A673 (cell line): ENCODE results near the gene CFAP20DC. TPM values are rescaled to one million over a fixed set of nuclear protein-coding genes. Genes with fewer than 3 reads are reported as not detected.

Experiments used
- BruUV-seq: library from RNA; stranded (reverse); fragments of 400-500 nt; replicated peaks from 2 replicates; lab custom pipeline; 2021; lab: Mats Ljungman, UMichigan
- CTCF ChIA-PET: fragments of 300-600 bp; sonication (Branson Sonifier 250); formaldehyde crosslinking; loops from one replicate; lab custom pipeline; 2022; ENCODE audit warnings: antibody characterized with exemption; lab: Charles Lee
- POLR2A ChIA-PET: fragments of 300-600 bp; sonication (Branson Sonifier 250); formaldehyde crosslinking; loops from one replicate; lab custom pipeline; 2022; ENCODE audit warnings: antibody characterized with exemption; ENCODE audit not compliant: low non-redundant PET; lab: Charles Lee
- DNase-seq: peaks from one replicate; pipeline ENCODE4 v3.0.0-alpha.2; 2015; ENCODE audit warnings: low spot score
- H3K27ac ChIP-seq: fragments of 200-600 bp; sonication (generic); 2 replicates; pipeline ENCODE4 v1.5.1; 2016; ENCODE audit warnings: mixed run types, low read depth, mild to moderate bottlenecking, mixed read lengths, antibody characterized with exemption, low read length; ENCODE audit not compliant: poor library complexity, severe bottlenecking
- H3K27me3 ChIP-seq: fragments of 200-600 bp; sonication (generic); replicated peaks from 2 replicates; pipeline ENCODE4 v1.6.1; 2017; ENCODE audit warnings: mixed run types, low read depth, mild to moderate bottlenecking, mixed read lengths, antibody characterized with exemption, low read length; ENCODE audit not compliant: insufficient read depth, poor library complexity
- H3K36me3 ChIP-seq: fragments of 200-600 bp; sonication (generic); 2 replicates; pipeline ENCODE4 v1.6.1; 2016; ENCODE audit warnings: mixed run types, mild to moderate bottlenecking, mixed read lengths, antibody characterized with exemption, low read length; ENCODE audit not compliant: insufficient read depth, poor library complexity, severe bottlenecking
- H3K4me1 ChIP-seq: fragments of 200-600 bp; sonication (generic); 2 replicates; pipeline ENCODE4 v1.6.1; 2017; ENCODE audit warnings: mixed run types, mild to moderate bottlenecking, mixed read lengths, antibody characterized with exemption, low read length; ENCODE audit not compliant: insufficient read depth, poor library complexity, severe bottlenecking
- H3K4me3 ChIP-seq: fragments of 200-600 bp; sonication (generic); 2 replicates; pipeline ENCODE4 v1.5.1; 2016; ENCODE audit warnings: low read depth, mixed run types, mild to moderate bottlenecking, mixed read lengths, low read length; ENCODE audit not compliant: poor library complexity, severe bottlenecking
- H3K9me3 ChIP-seq: fragments of 200-600 bp; sonication (generic); 2 replicates; pipeline ENCODE4 v1.6.1; 2016; ENCODE audit warnings: mixed run types, low read depth, mild to moderate bottlenecking, mixed read lengths, antibody characterized with exemption, low read length; ENCODE audit not compliant: poor library complexity, severe bottlenecking
- EZH2 ChIP-seq: fragments of 200-600 bp; sonication (generic); IDR thresholded peaks from 2 replicates; pipeline ENCODE4 v1.6.1; 2017; ENCODE audit warnings: borderline replicate concordance, low read depth, mild to moderate bottlenecking, mixed read lengths, antibody characterized with exemption, low read length; ENCODE audit not compliant: poor library complexity, severe bottlenecking
- intact Hi-C: fragments of 100-400 bp; cut with micrococcal nuclease; formaldehyde crosslinking; loops from one replicate; pipeline ENCODE4 v1.10.0; 2022; ENCODE audit not compliant: unreplicated experiment
- total RNA-seq: library from RNA; stranded (reverse); gene quantifications from 2 replicates; pipeline ENCODE4 v1.2.3, GENCODE V29; 2021
- TF ChIP-seq, protein P1 (sequence below): fragments of 300-800, 200-600 bp; sonication (generic); conservative IDR thresholded peaks from 2 replicates; pipeline ENCODE4 v1.5.1; 2017; ENCODE audit warnings: low read depth, mild to moderate bottlenecking, antibody characterized with exemption, low read length, moderate library complexity, mixed read lengths

Gene CFAP20DC
- total RNA-seq, 1 experiment from 2014 or later: 1.3 TPM

DNA sequence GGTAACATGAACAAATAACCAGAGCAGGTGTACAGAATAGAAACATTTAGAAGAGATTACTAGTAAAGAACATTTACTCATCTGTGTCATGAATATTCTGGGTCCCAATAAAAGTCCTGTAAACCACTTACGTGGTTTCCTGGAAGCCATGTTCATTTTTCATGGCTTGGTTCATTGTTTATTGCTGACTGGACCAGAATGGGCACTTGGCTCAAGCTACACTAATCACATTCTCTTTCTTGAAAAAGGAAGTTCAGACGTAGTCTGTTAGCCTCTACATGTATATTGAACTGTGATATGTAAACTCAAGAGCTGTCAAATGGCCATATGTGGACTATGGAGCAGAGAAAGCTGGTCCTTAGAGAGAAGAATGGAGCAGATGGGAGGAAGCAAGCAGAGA, 244.9 kb downstream of the CFAP20DC start:
- no peak overlapping the region for H3K4me3 ChIP-seq
- intact Hi-C loops: no loop called here
- H3K36me3 ChIP-seq: no peaks in the 10 kb centered on the region
- no TSS peak for BruUV-seq
- H3K27ac ChIP-seq: no peak overlapping the region
- DNase-seq: no peak
- H3K9me3 ChIP-seq: no peaks in the 10 kb centered on the region
- H3K4me1 ChIP-seq: no peaks in the 10 kb centered on the region
- H3K27me3 ChIP-seq: peaks cover 5% of the 10 kb centered on the region
- CTCF ChIA-PET: no interaction called here
- TF ChIP-seq EZH2: no peak
- TF ChIP-seq, protein P1, sequence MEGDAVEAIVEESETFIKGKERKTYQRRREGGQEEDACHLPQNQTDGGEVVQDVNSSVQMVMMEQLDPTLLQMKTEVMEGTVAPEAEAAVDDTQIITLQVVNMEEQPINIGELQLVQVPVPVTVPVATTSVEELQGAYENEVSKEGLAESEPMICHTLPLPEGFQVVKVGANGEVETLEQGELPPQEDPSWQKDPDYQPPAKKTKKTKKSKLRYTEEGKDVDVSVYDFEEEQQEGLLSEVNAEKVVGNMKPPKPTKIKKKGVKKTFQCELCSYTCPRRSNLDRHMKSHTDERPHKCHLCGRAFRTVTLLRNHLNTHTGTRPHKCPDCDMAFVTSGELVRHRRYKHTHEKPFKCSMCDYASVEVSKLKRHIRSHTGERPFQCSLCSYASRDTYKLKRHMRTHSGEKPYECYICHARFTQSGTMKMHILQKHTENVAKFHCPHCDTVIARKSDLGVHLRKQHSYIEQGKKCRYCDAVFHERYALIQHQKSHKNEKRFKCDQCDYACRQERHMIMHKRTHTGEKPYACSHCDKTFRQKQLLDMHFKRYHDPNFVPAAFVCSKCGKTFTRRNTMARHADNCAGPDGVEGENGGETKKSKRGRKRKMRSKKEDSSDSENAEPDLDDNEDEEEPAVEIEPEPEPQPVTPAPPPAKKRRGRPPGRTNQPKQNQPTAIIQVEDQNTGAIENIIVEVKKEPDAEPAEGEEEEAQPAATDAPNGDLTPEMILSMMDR: no peak
- POLR2A ChIA-PET: no interaction called here

DNA sequence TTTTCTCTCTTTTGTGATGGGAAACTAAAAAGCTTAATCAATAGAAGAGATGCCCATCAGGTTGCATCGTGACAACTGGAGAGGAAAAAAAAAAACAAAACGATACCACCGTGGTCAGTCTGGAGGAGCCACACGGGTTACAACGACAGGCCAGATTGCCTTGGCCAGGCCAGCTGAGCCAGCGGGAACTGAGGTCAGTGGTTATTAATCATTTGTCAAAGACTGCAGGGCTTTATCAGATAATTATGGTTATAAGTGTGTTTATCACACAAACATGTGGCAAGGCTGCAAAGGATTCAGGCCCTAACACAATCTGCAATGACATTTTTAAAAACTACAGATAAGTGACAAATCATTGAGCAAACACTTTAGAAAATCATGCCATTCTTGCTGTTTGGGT, 248.3 kb downstream of the CFAP20DC start:
- intact Hi-C loops: no loop called here
- no TSS peak for BruUV-seq
- CTCF ChIA-PET: no interaction called here
- DNase-seq: no peak
- no peak overlapping the region for H3K27ac ChIP-seq
- no peaks in the 10 kb centered on the region for H3K9me3 ChIP-seq
- no peaks in the 10 kb centered on the region for H3K4me1 ChIP-seq
- POLR2A ChIA-PET: no interaction called here
- no peak for TF ChIP-seq EZH2
- TF ChIP-seq, protein P1: no peak
- H3K4me3 ChIP-seq: no peak overlapping the region
- H3K36me3 ChIP-seq: no peaks in the 10 kb centered on the region
- H3K27me3 ChIP-seq: peaks cover 5% of the 10 kb centered on the region

DNA sequence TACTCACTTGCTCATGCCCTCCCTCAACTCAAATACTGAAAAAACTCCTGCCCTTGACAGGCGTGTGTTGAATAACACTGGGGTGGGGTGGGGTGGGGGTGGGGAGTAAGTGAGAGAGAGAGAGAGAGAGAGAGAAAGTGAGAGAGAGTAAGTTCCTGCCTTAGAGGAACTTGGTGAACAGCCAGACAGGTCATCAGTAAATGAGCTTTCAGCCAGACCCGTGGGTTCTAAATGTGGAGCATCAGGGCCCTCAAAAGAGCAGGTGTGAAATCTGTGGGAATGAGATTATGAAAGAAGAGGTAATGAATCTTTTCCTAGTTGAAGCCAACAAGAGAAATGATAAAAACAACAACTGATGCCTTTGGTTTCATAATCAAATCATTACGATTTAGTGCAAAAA, 248.9 kb downstream of the CFAP20DC start:
- H3K36me3 ChIP-seq: no peaks in the 10 kb centered on the region
- TF ChIP-seq, protein P1: no peak
- no peak for DNase-seq
- no peaks in the 10 kb centered on the region for H3K9me3 ChIP-seq
- CTCF ChIA-PET: no interaction called here
- no TSS peak for BruUV-seq
- H3K27me3 ChIP-seq: peaks cover 5% of the 10 kb centered on the region
- intact Hi-C loops: no loop called here
- POLR2A ChIA-PET: no interaction called here
- no peak overlapping the region for H3K4me3 ChIP-seq
- no peak overlapping the region for H3K27ac ChIP-seq
- H3K4me1 ChIP-seq: no peaks in the 10 kb centered on the region
